GM19240 (cell line): Measurements from ENCODE around the gene PTPN7.
"Not testable (repeated sequence)": the region's sequence is repeated elsewhere in the genome, so short reads cannot be mapped to it uniquely, and the experiment has no call there.

ENCODE experiments used
- DNase-seq: peaks from one replicate; pipeline ENCODE4 v3.0.0; 2011; ENCODE audit warnings: low spot score; ENCODE audit not compliant: insufficient read length

The PTPN7 gene

GRCh38 chr1:202189918-202190715 lies 29.7 kb upstream of the PTPN7 start:
- no peak for DNase-seq

- no peak for DNase-seq
Observed at GRCh38 chr1:202189001-202189790, 28.8 kb upstream of the PTPN7 start.

DNA sequence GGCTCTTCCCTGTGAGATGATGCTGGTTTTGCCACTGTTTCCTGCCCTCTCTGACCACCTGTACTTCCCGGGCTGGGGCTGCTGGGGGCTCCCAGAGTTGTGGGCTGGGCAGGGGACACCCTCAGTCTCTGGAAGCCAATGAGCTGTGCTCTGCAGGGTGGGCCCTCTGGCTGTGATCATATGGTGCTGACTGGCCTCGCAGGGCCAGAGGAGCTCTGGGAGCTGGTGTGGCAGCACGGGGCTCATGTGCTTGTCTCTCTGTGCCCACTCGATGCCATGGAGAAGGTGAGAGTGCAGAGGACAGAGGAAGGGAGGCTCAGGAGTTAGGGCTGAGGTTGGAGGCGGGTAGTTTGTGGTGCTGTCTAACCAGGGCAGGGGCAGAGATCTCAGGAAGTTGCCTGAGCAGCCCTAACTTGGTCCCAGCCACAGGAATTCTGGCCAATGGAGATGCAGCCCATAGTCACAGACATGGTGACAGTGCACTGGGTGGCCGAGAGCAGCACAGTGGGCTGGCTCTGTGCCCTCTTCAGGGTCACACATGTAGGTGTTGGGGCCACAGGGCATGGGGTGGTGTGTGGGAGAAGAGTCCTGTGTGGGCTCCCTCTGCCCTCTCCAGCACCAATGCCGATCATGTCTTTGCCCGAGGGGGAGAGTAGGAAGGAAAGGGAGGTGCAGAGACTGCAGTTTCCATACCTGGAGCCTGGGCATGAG lies 27.4 kb upstream of the PTPN7 start:
- DNase-seq: no peak

DNA sequence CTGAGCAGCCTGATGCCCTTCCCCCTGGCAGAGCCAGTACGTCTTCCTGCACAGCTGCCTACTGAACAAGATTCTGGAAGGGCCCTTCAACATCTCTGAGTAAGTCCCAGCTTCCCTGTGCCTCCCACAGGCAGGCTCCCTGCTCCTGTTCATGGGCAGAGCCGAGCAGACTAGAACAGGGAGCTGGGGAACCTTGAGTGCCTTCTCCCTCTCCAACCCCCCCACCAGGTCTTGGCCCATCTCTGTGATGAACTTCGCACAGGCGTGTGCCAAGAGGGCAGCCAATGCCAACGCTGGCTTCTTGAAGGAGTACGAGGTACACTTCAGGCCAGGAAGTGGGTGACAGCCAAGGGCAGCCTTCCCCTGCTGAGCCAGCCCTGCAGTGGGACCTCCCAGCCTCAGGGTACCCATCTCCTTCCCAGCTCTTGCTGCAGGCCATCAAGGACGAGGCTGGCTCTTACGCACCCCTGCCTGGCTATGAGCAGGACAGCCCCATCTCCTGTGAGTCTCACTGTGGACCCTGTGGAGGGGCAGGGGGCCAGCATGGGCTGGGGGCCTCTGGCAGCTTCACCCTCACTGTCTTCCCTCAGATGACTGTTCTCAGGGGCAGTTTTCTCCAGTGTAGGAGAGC lies 26.8 kb upstream of the PTPN7 start:
- DNase-seq: no peak

- no peak for DNase-seq
Observed at GRCh38 chr1:202186327-202186726, 25.9 kb upstream of the PTPN7 start.

DNA sequence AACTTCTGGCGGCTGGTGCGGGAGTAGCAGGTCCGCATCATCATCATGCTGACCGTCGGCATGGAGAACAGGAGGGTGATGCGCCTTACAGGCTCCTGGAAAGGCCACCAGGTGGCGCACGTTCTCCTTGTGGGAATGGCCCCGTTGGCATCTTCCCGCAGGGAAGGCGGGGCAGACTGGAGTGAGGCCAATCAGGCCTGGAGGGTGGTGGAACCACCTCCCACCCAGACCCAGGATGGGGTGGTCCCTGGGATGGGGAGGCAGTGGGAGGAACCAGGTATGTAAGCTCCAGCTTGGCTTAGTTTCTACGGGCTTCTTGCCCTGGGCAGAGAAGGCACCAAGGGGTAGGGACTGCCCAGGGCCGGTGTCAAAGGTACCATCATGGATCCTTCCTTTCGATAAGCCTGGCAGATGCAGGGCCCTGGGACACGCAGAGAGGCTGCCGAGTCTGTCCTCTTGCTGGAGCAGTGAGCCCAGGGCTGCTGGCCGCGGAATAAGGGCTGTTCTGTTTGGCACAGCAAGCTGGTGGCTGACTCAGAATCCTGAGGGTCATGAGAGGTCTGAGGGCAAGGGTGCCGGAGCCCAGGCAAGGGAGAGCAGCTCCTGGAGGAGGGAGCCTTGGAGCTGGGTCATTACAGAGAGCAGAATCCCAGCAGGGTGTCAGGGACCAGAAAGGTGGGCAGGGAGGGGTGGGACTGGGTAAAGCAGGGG lies 24.5 kb upstream of the PTPN7 start:
- peak; percentile 67 for DNase-seq

- no peak for DNase-seq
Observed at GRCh38 chr1:202182040-202182877, 21.9 kb upstream of the PTPN7 start.

DNA sequence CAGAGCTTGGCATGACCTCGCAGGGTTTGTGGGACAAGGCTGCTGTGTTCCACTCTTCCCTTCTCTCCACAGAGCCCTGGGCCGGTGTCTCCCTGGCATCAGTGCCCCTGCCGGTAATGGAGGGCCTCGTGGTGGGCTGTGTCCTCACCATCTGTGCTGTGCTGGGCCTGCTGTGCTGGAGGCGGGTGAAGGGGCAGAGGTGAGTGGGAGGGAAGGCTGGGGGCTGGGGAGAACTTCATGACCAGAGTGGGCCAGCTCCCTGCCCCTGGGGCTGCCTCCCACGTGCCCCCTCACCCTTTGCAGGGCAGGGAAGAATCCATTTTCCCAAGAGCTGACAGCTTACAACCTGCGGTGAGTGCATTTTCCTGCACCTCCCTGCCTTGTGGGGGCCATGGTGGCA lies 21.2 kb upstream of the PTPN7 start:
- no peak for DNase-seq

DNA sequence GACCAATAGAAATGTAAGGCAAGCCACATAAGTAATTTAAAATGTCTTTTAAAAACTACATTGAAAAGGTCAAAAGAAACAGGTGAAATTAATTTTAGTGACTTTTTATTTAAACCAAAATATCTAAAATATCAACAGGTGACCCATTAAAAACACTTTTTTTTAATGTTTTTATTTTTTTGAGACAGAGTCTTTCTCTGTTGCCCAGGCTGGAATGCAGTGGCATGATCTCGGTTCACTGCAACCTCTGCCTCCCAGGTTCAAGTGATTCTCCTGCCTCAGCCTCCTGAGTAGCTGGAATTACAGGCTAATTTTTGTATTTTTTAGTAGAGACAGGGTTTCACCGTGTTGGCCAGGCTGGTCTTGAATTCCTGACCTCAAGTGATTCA lies 20.3 kb upstream of the PTPN7 start:
- not testable (repeated sequence) for DNase-seq

- DNase-seq: no peak
Observed at GRCh38 chr1:202179828-202180750, 19.7 kb upstream of the PTPN7 start.

- no peak for DNase-seq
Observed at GRCh38 chr1:202176949-202177927, 16.8 kb upstream of the PTPN7 start.

GRCh38 chr1:202173993-202174392 lies 13.6 kb upstream of the PTPN7 start:
- DNase-seq: no peak

GRCh38 chr1:202172015-202172355 lies 11.6 kb upstream of the PTPN7 start:
- DNase-seq: no peak

GRCh38 chr1:202171292-202172014 lies 11.1 kb upstream of the PTPN7 start:
- DNase-seq: no peak

- no peak for DNase-seq
Observed at GRCh38 chr1:202170726-202171125, 10.3 kb upstream of the PTPN7 start.

DNA sequence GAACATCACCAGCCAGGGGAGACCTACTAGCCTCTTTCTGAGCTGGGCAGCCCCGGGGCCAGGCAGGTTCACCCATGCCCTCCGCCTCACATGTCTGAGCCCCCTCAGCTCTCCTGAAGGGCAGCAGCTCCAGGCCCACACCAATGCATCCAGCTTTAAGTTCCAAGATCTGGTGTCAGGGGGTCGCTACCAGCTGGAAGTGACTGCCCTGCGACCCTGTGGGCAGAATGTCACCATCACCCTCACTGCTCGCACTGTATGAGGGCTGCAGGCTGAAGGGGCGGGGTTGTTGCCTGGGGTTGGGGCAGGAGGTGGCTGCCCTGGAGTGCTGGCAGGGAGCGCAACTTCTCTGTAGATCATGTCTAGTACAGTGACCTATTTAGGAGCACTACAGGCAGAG lies 8.5 kb upstream of the PTPN7 start:
- DNase-seq: no peak

GRCh38 chr1:202167708-202168415 lies 7.5 kb upstream of the PTPN7 start:
- no peak for DNase-seq
